Keratinocyte (primary cell): ENCODE data around the gene ARID3A. TPM values are rescaled to one million over a fixed set of nuclear protein-coding genes. Genes with fewer than 3 reads are reported as not detected.

ENCODE experiments used
- DNase-seq: peaks from one replicate; pipeline ENCODE4 v3.0.0-alpha.2; 2011; ENCODE audit warnings: low read depth, missing footprints, low spot score
- FAIRE-seq: peaks from 2 replicates; lab custom pipeline; 2011; peaks lifted over from hg19 to GRCh38; lab: Jason Lieb, UNC
- H2AFZ ChIP-seq: 2 replicates; pipeline ENCODE4 v1.6.0; 2012; ENCODE audit warnings: low read length, control low read depth, inconsistent platforms; ENCODE audit not compliant: control insufficient read depth
- H3K27ac ChIP-seq: 2 replicates; pipeline ENCODE4 v1.5.1; 2011; ENCODE audit warnings: low read length; ENCODE audit not compliant: control insufficient read depth, insufficient read depth
- H3K27me3 ChIP-seq: 3 replicates; pipeline ENCODE4 v1.6.0; 2011; ENCODE audit warnings: low read length; ENCODE audit not compliant: control insufficient read depth, insufficient read depth; ENCODE audit errors: extremely low read depth
- H3K36me3 ChIP-seq, 2 experiments: 2 replicates in 1 of 2; 3 replicates in 1 of 2; pipeline ENCODE4 v1.5.1; 2011; ENCODE audit warnings: low read length in 2 of 2, mild to moderate bottlenecking in 1 of 2; ENCODE audit not compliant: control insufficient read depth in 2 of 2, insufficient read depth in 2 of 2; ENCODE audit errors: extremely low read depth in 1 of 2
- H3K4me1 ChIP-seq: 3 replicates; pipeline ENCODE4 v1.5.1; 2011; ENCODE audit warnings: low read length; ENCODE audit not compliant: control insufficient read depth, insufficient read depth; ENCODE audit errors: extremely low read depth
- H3K4me2 ChIP-seq: 3 replicates; pipeline ENCODE4 v1.6.0; 2011; ENCODE audit warnings: low read depth, low read length; ENCODE audit not compliant: control insufficient read depth, insufficient read depth; ENCODE audit errors: extremely low read depth
- H3K4me3 ChIP-seq, 3 experiments: fragments of 200-600 bp in 1 of 3; sonication (generic) in 1 of 3; 2 replicates in 2 of 3; 3 replicates in 1 of 3; pipeline ENCODE4 v1.5.1; 2011 to 2016; ENCODE audit warnings: low read length in 3 of 3, mild to moderate bottlenecking in 3 of 3, control low read depth in 2 of 3, inconsistent platforms in 1 of 3, low read depth in 1 of 3, mixed read lengths in 1 of 3, mixed run types in 1 of 3, moderate library complexity in 1 of 3; ENCODE audit not compliant: control insufficient read depth in 2 of 3, insufficient read depth in 2 of 3; ENCODE audit errors: extremely low read depth in 1 of 3
- H3K79me2 ChIP-seq: 2 replicates; pipeline ENCODE4 v1.6.0; 2012; ENCODE audit warnings: low read length; ENCODE audit not compliant: control insufficient read depth, insufficient read depth
- H3K9ac ChIP-seq: 3 replicates; pipeline ENCODE4 v1.6.0; 2011; ENCODE audit warnings: low read length; ENCODE audit not compliant: control insufficient read depth, insufficient read depth; ENCODE audit errors: extremely low read depth
- H3K9me1 ChIP-seq: 3 replicates; pipeline ENCODE4 v1.6.0; 2011; ENCODE audit warnings: low read length; ENCODE audit not compliant: control insufficient read depth, insufficient read depth; ENCODE audit errors: extremely low read depth
- H3K9me3 ChIP-seq: 2 replicates; pipeline ENCODE4 v1.5.1; 2012; ENCODE audit warnings: low read depth, low read length; ENCODE audit not compliant: control insufficient read depth
- H4K20me1 ChIP-seq: 3 replicates; pipeline ENCODE4 v1.6.0; 2011; ENCODE audit warnings: low read length; ENCODE audit not compliant: control insufficient read depth, insufficient read depth; ENCODE audit errors: extremely low read depth
- EZH2 ChIP-seq: IDR thresholded peaks from one replicate; pipeline ENCODE4 v1.6.1; 2012; ENCODE audit warnings: inconsistent platforms, mild to moderate bottlenecking, low read length, moderate library complexity
- dilution Hi-C: fragments of 300-500 bp; cut with MboI; formaldehyde crosslinking; loops from one replicate; pipeline ENCODE4 v1.7.0; 2020; ENCODE audit warnings: low sequenced_read_pairs; ENCODE audit not compliant: extremely low pct_ligation_motif_present
- polyA plus RNA-seq, 5 experiments: library from polyadenylated mRNA; depleted of rRNA in 3 of 5; stranded (reverse) in 3 of 5; stranded (forward) in 1 of 5; unstranded in 1 of 5; fragments of >200 nt; gene quantifications; 1 replicate in 1 of 5; 2 replicates in 3 of 5; 3 replicates in 1 of 5; pipeline versions ENCODE4 v1.2.1 to v1.2.3, GENCODE V29; 2011 to 2012; ENCODE audit warnings: missing spikeins in 2 of 5, low read depth in 1 of 5, low replicate concordance in 1 of 5
- TF ChIP-seq, protein P1 (sequence below), 3 experiments: IDR thresholded peaks in 1 of 3; conservative IDR thresholded peaks in 1 of 3; optimal IDR thresholded peaks in 1 of 3; 2 replicates in 2 of 3; 3 replicates in 1 of 3; pipeline versions ENCODE3 to v1.5.1; 2011; ENCODE audit warnings: low read length in 3 of 3, mild to moderate bottlenecking in 3 of 3, moderate library complexity in 2 of 3, control low read depth in 1 of 3, inconsistent platforms in 1 of 3; ENCODE audit not compliant: insufficient read depth in 2 of 3; ENCODE audit errors: extremely low read depth in 1 of 3

Gene ARID3A
- polyA plus RNA-seq, 1 donor (not counting 4 experiments of a cell fraction or from before 2014, with no cell fraction given), result 2.6 TPM

DNA sequence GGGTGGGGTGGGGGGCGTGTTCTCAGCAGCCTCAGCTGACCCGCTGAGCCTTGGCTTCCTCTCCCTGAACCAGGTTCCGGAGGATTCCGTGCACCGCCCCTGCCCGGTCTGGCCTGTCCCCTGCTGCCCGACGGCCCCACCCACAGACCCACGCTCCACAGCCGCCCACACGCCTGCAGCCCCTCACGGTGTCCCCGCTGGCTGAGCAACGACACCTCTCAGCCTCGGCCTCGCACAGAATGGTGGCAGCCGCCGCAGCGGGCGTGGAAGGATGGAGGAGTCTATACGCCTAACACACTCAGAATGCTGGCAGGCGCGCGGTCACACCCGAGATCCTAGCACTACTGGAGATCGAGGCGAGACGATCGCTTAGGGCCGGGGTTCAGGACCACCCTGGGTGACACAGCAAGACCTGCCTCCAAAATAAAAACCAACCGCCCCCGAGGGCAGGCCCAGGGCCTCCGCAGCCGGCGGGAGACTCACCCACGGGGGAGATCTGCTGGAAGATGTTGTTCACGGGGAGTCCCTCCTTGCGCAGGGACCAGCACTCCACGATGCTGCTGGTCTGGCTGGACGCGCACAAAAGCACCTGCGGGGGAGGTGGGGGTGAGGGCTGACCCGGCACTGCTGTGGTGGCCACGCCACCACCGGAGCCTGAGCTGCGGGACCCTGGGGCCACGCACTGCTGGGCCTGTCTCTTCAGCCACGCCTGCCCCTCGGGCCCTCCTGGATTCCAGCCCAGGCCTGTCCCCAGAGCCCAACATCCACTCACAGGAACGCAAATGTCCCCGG, 41.2 kb upstream of the ARID3A start:
- Histone ChIP-seq H3K4me2 (no peak overlapping the region), H3K79me2 (no peaks in the 10 kb centered on the region), H2AFZ (no peak overlapping the region), H3K9ac (no peak overlapping the region), H3K9me3 (no peaks in the 10 kb centered on the region), H3K36me3 (peaks cover 15 to 17% of the 10 kb centered on the region in 2 experiments), H3K4me3 (no peak overlapping the region), H3K4me1 (peaks cover 6% of the 10 kb centered on the region), H4K20me1 (peaks cover 2% of the 10 kb centered on the region), H3K27ac (no peak overlapping the region), H3K9me1 (no peaks in the 10 kb centered on the region), H3K27me3 (no peaks in the 10 kb centered on the region)
- no peak for DNase-seq
- dilution Hi-C loops, result no loop called here
- FAIRE-seq, result no peak
- no peak for TF ChIP-seq EZH2
- TF ChIP-seq, protein P1, sequence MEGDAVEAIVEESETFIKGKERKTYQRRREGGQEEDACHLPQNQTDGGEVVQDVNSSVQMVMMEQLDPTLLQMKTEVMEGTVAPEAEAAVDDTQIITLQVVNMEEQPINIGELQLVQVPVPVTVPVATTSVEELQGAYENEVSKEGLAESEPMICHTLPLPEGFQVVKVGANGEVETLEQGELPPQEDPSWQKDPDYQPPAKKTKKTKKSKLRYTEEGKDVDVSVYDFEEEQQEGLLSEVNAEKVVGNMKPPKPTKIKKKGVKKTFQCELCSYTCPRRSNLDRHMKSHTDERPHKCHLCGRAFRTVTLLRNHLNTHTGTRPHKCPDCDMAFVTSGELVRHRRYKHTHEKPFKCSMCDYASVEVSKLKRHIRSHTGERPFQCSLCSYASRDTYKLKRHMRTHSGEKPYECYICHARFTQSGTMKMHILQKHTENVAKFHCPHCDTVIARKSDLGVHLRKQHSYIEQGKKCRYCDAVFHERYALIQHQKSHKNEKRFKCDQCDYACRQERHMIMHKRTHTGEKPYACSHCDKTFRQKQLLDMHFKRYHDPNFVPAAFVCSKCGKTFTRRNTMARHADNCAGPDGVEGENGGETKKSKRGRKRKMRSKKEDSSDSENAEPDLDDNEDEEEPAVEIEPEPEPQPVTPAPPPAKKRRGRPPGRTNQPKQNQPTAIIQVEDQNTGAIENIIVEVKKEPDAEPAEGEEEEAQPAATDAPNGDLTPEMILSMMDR (optimal IDR thresholded peaks at IDR 0.05 in 1 of 3, IDR thresholded peaks at IDR 0.05 in 1 of 3, conservative IDR thresholded peaks at IDR 0.05 in 1 of 3; ENCODE audit: extremely low read depth in 1 of 3, insufficient read depth in 2 of 3, low read length in 3 of 3), result no peak

DNA sequence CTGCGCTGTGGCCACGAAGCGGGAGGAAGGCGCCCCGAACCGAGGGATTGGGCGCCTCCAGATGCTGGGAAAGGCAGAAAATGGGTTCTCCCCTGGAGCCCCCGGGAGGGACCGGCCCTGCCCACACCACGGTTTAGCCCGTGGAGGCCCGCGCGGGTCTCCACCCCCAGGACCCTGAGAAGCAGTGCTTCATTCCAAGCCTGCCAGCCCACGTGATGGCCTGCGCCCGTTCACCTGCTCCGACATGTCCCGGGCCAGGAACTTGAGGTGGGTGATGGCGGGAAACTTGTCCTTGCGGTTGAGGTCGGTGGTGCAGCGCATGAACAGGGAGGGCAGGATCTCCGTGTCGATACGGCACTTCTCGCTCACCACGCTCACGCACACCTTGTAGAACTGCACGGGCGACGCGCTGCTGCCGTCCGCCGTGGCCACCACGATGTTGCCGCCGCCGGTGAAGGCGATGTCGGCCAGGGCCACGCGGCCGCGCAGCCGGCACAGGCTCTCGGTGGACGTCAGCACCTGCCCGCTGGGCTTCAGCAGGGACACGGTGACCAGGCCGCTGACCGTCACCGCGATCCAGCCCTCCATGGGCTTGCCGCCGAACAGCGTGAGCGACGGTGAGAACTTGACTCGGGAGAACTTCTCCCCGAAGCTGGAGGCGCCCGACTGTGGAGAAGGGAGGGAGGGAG, 40.2 kb upstream of the ARID3A start:
- H3K4me3 ChIP-seq, result no peak overlapping the region
- H3K9me3 ChIP-seq, result no peaks in the 10 kb centered on the region
- no peak for DNase-seq
- H3K4me1 ChIP-seq, result peaks cover 6% of the 10 kb centered on the region
- no peak overlapping the region for H3K9ac ChIP-seq
- no peak overlapping the region for H3K4me2 ChIP-seq
- no peak for FAIRE-seq
- dilution Hi-C loops, result no loop called here
- no peak overlapping the region for H2AFZ ChIP-seq
- peaks cover 2% of the 10 kb centered on the region for H4K20me1 ChIP-seq
- TF ChIP-seq EZH2, result no peak
- TF ChIP-seq, protein P1 (optimal IDR thresholded peaks at IDR 0.05 in 1 of 3, IDR thresholded peaks at IDR 0.05 in 1 of 3, conservative IDR thresholded peaks at IDR 0.05 in 1 of 3; ENCODE audit: extremely low read depth in 1 of 3, insufficient read depth in 2 of 3, low read length in 3 of 3), result no peak
- H3K9me1 ChIP-seq, result no peaks in the 10 kb centered on the region
- no peaks in the 10 kb centered on the region for H3K27me3 ChIP-seq
- no peak overlapping the region for H3K27ac ChIP-seq
- H3K36me3 ChIP-seq, result peaks cover 17 to 18% of the 10 kb centered on the region in 2 experiments
- H3K79me2 ChIP-seq, result no peaks in the 10 kb centered on the region
